IPS DF 4.7 (cell line): ENCODE results near the gene TRIM62.

Experiments used
- DNase-seq: peaks from one replicate; pipeline ENCODE4 v3.0.0-alpha.2; 2013; ENCODE audit warnings: low spot score; ENCODE audit errors: extremely low read depth

Gene TRIM62

DNA sequence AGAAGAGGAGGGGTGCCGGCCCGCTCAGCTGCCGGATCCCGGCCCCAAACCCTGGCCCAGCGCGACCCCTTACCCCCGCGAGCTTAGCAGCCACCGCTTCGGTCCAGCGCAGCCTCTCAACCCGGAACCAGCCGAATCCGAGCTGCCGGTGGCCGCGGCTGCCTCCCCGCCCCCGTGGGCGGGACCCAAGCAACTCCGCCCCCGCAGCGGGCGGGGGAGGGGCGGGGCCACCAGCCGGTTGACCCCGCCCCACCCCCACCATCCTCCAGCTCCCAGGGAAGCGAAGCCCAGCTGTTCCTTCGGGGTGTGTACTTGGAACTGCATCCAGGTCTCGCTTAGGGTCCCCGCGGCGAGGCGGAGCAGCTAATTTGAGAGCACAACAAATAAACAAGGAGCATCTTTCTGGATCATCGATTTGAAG is at the start of gene TRIM62:
TSS of gene TRIM62 (minus strand) at position 123 of the 421 bp plus-strand sequence. CDS start 611 bp downstream, outside the sequence.
- DNase-seq: no peak

DNA sequence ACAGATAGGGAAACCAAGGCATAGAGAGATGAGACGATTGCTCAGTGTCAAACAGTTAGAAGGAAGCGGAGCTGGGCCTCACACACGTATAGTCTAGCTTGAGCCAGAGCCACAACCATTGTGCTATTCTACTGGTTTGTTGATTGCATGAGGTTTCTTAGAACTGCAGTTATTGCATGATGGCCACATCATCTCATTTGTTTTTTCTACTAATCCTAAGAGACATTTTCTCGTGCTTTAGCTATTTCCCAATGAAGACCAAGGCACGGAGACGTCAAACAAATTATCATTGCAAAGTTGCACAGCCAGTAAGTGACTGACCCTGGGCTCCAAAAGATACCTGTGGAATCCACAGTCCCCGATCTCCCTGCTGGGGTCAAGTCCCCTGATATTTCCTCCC is 49.3 kb upstream of the TRIM62 start:
- DNase-seq: no peak

DNA sequence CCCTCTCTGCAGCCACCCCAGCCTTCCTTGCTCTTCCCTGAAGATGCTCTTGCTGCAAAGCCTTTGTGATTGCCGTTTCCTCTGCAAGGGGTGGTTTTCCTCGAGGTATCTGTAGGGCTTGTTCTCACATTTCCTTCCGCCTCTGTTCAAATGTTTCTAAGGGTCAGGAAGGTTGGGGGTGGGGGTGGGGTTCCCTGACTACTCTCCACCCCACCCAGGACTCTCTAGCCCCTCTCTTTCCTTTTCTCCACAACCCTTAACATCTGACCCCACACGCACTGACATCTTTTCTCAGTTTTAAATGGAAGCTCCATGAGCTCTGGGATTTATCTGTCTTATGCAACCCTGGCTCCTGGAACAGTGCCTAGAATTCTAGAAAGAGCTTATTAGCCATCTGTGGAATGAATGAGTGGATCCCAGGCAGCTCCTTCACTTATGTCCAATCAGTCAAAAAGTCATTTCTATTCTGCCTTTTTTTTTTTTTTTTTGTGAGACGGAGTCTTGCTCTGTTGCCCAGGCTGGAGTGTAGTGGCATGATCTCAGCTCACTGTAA is 47.2 kb upstream of the TRIM62 start:
- DNase-seq: no peak

DNA sequence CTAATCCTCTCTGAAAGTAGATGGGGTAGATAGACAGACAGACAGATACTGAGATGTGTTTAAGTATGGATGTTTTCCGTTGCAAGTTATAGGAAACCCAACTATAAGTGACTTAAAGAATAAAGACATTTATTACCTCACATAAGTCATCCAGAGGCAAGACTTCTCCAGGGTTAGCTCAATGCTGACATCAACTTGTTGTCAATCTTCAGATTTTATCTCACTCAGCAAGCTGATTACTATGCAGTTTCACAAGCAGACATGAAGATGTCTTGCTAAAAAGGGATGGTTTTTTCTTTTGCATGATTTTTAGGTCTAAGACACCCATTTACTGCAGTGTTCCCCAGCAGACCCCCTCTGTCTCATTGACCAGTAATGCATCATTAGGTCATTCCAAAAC is 43.7 kb upstream of the TRIM62 start:
- no peak for DNase-seq

DNA sequence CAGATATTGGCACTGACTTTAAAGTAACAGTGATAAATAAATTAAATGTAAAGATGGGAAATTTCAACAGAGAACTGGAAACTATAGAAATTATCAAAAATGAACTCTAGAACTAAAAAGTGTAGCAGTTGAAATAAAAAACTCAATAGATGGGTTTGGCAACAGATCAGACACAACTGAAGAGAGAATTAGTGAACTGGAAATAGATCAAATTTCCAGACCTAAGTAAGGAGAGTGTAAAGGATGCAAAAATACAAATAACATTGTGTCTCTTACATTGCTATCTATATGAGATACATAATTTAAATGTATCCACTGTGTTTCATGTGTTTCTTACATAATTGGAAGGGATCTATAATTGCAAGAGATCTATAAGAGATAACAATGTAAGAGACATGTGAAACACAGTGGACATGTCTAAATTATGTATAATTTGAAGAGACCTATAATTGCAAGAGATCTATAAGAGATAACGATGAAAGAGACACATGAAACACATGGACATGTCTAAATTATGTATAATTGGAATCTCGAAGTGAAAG is 42.4 kb upstream of the TRIM62 start:
- DNase-seq: no peak

DNA sequence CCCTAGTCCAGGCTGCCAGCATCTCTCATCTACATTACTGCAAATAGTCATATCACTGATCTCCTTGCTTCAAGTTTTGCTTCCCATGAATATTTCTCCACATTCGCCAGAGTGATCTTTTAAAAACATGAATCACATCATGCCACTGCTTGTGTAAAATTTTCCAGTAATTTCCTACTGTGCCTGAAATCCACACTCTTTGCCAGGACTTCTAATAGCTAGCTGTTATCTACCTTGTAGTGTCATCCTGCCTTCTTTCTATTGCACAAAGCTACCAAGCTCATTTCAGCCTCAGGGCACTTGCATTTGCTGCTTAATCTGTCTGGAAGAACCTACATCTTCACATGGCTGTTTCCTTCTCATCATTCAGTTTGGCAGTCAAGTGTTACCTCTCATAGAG is 40.5 kb upstream of the TRIM62 start:
- DNase-seq: no peak

DNA sequence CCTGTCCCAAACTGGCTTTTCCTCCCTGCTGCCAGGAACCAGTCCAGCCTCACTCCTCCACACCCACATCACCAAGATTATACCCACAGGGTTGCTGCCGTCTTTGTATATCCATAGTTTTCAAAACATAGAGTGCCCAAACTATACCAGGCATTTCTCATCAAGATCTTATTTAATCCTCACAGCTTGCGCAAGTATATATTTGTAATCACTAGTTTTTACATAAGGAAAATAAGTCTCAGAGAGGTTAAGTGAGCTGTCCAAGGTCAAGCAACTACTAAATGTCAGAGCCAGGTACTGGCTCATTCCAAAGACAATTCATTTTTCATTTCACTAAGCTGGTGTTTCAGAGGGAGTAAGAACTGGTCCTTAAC is 39.5 kb upstream of the TRIM62 start:
- no peak for DNase-seq

DNA sequence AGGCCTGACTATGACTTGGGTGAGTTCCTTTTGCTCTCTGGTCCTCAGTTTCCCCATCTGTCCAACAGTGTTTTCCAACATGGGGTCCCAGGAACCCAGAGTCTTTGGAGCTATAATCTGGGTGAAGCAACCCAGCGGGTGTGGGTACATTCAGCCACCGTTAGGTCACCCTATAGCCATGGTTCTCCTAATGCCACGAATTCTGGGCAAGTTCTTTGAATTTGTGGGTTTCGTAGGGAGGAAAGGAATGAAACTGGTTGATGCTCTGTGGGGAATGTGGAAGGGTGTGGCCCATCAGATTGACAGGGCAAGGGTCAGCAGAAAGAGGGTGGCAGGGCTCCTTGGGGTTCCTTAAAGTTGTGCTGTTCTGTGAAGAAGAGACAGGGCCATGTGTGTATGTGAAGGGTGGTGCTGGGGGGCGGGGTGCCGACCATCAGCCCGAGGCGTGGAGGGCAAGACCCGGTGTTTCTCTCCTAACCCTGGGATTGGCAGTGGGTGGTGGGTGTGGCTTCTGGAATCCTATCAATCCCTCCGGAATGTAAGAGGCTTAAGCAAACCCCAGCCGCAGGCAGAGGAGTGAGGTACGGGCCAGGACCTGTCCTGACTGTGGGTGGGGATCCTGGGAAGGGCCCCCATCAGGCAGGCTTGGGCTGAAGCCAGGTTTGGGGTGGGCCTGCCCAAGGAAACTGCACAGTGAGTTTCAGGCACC is 39.0 kb upstream of the TRIM62 start:
- DNase-seq: no peak

DNA sequence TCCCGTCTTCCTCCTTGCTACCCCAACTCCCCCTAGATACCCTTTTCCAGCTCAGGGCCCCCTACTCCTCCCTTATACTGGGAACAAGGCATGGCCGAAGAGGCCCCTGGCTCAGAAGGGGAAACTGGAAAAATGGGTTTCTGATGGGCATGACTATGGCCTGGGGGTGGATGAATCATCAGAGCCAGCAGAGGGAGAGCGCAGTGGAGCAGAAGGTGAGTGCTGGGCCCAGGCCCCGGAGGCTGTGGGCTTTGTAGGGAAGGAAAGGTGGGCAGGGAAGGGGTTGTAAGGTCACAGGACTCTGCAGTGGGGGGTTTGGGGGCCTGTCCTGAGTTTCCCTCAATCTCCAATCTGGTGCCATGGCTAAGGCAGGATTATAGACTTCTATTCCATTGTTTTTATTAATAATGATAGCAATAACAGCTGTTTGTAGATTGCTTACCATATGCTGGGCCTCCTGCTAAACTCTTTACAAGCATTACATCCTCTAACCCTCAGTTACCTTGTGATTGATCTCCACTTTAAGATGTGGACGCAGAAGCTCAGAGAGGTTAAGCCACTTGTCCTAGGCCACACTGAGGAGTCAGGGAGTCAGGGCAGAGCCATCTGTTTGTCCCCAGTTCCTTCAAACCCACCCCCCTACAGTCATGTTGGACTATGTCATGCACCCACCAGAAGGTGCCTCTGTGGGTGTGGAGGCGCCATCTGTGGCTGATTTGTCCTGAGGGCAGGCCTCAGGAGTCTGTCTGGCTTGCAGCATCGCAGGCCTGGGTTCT is 38.2 kb upstream of the TRIM62 start:
- no peak for DNase-seq

DNA sequence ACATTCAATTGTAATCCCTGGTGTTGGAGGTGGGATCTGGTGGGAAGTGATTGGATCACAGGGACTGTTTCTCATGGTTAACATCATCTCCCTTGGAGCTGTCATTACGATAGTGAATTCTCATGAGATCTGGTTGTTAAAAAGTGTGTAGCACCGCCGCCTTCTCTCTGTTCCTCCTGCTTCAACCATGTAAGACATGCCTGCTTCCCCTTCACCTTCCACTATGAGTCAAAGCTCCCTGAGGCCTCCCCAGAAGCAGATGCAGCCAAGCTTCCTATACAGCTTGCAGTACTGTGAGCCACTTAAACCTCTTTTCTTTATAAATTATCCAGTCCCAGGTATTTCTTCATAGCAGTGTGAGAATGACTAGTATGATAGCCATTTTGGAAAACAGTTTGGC is 30.1 kb upstream of the TRIM62 start:
- DNase-seq: no peak

DNA sequence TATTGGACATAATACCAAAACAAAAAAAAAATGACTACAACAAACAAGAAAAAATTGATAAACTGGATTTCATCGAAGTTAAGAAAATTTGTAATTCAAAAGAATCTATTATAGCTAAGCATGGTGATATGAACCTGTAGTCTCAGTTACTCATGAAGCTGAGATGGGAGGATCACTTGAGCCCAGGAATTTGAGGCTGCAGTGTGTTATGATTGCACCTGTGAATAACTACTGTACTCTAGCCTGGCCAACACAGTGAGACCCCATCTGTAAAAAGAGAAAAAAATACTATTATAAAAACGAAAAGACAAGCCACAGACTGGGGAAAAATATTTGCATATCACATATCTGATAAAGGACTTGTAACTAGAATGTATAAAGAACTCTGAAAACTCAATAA is 24.5 kb upstream of the TRIM62 start:
- DNase-seq: no peak

DNA sequence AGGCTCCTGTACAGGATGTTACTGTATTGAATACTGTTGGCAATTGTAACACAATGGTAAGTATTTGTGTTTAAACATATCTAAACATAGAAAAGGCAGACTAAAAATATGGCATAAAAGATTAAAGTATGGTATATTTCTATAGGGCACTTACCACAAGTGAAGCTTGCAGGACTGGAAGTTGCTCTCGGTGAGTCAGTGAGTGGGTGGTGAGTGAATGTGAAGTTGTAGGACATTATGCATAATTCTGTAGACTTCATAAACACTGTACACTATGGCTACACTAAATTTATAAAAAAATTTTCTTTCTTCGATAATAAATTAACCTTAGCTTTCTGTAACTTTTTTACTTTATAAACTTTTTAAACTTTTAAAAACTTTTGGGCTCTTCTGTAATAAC is 13.7 kb upstream of the TRIM62 start:
- no peak for DNase-seq

DNA sequence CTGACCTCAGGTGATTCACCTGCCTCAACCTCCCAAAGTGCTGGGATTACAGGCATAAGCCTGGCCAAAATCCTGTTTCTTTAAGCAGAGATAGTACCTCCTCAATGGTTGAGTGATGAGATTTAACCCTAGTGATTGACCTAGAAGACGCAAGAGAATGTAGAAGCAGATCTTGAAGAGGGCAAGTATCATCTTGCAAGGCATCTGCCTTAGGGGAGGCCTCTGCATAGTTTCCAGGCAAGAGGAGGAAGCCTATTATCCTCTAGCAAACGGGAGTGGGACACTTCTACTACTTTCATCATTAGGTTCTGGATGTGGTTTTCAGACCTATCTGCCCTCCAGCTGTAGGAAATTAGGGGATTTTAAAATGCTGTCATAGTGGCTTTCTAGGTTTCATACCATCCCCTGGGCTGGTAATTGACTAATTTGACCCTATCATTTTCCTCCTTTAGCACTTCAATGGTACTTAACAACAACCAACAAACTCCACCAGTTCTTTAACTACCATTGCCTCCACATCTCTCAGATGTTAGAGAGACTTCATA is 10.0 kb upstream of the TRIM62 start:
- no peak for DNase-seq

DNA sequence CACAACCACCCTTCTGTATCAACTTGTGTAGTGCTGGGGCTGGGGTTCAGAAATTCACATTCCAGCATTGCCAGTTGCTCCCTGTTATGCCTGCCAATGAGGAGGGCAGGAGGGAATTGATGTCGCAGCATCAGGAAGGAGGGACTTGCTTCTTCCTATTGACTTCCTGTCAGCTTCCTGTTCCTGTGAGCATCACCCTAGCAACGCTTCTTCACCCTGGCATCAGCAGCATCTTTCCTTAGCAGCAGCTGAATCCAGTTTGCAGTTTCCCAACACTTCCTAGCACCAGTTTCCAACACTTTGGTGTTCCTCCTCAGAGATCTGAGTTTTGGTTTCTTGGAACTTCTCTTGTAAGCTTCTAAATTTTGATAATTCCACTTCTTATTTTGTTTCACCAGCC is 8.9 kb upstream of the TRIM62 start:
- no peak for DNase-seq

DNA sequence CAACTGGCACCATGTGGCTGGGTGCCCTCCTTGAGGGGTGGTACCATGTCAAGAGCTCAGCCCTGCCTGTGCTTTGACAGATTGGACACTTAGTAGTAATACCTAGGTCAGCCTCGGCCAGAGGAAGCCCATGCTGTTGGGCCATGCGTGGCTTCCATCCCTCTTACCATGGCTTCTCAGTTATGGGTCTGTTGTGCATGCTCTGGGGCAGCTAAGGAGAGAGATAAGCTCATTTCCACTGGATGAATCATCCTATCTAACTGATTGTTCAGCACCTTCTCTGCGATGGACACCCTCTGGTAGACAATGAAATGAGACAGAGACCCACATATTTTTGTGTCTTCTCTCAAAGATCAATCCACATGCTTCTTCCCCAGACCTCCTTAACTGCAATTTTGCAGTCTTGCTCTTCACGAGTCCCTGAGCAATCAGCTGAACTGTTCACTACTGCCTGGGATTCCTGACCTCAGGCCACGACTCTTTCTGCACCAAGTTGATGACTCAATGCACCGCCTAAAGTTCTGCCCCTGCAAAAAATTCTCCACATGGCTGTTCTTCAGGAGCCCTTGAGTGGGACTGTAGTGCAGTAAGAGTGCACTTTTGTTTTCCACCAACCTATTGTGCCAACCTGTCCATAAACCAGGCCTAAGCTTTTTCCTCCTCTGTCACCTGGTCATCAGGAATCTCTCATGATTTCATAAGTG is 6.9 kb upstream of the TRIM62 start:
- DNase-seq: no peak

DNA sequence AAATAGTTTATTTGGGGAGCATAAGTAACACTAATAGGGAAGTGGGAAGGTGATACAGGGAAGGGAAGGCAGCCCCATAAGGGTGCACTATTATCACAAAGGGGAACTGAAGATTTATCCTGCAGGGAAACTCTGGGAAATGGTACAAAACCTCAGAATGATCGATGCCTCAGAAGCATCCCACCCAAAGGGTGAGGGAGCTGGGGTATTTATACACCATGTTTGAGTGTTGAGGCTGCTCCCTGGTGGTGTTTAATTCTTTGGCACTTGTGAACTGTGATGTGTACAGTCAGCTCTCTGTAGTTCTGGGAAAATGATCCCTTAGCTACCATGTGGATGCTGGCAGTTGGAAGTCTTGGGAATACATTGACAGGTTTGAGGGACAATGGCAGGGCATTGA is 5.1 kb upstream of the TRIM62 start:
- DNase-seq: no peak

DNA sequence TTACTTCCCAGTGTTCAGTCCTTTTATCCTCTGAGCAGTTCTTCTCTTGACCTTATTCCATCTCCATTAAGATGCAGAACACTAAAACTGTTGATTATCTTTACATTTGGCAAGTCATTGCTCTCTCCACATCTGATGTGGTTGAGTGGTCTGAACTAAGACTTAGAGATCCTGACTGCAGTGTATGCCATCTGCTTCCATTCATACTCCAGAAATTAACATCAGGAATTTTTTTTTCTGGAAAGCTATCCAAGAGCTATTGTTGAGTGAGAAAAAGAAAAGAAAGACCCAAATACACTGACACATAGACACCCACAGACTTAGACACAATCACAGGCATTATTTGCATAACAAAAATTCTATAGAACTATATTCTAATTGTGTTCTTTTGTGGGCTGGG is 3.7 kb upstream of the TRIM62 start:
- DNase-seq: no peak

DNA sequence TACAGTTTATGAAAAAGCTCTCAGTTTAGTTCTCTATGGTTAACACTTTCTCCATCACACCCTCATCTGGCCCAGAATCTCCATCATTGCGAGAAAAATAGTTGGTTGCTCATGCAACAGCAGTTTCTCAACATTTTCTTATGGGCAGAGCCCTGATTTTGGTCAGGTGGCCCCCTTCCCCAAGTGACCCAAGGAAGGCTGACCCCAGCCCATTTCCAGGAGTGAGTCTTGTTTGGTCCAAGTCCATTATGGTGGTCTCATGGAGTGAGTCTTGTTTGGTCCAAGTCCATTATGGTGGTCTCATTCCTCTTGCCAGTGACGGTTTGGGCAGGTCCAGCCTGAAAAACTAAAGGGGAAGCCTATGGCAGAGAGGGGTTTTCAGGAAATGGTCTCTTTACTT is 1.5 kb upstream of the TRIM62 start:
- no peak for DNase-seq

DNA sequence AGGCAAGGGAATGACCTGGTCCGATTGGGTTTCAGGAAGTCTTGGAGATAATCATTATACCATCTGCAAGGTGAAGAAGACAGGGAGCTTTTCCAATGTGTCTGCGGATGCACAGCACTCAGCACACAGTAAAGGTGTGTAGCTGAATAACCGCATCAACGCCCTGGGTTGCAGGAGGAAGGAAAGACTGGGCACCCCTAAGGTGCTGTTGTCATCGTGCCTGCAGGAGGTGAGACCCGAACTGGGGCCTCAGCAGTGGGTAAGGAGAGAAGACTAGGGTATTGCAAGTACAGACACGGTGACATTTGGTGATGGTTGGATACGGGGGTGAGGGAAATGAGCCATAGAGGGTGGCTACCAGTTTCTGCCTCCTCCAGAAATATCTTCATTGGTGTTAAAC is 1.1 kb upstream of the TRIM62 start:
- no peak for DNase-seq

DNA sequence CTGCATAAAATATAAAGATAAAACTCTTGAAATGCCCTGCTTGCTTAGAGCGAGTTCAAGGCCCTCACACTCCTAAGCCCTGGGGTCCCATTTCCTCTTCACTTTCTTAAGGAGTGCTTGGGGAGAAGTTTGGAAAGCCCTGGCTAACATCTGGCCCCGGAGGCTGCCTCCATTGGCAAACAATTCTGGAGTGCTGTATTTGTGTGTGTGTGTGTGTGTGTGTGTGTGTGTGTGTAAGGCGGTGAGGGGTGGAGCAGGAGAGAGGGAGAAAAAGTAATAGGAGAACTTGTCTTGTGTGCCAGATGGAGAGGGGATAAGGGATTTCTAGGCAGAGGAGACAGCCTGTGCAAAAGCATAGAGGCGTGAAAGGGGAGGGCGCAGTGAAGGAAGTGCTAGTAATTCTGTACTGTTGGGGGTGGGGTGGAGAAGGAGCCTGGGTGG is 578 bp upstream of the TRIM62 start:
- no peak for DNase-seq
